Measurements from ENCODE around the gene CASP3.
"Not testable (repeated sequence)": the region's sequence is repeated elsewhere in the genome, so short reads cannot be mapped to it uniquely, and the experiment has no call there.

CASP3 gene

GRCh38 chr4:184635381-184635780 is 13.9 kb downstream of the CASP3 start:
- no peak for DNase-seq (ENCODE audit: low spot score)

DNA sequence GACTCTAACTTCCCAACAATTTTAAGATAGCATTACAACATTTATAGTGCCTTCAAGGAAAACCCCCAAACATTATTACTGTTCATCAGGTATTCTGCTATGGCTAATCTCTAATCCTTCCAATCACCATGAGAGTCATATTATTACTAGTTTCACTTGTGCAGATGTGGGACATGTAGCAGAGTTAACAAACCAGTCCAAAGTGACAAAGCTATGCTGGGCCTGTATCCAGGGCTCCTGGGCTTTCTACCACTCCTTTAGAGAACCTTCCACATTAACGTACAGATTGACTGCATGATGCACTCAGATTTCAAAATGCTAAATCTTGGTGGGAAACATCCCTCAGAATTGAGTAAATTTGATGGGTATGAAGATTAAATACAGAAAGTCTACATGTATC is 16.4 kb downstream of the CASP3 start:
- DNase-seq (ENCODE audit: low spot score): no peak

- DNase-seq (ENCODE audit: low spot score): no peak
Measured at GRCh38 chr4:184628103-184628502, 21.1 kb downstream of the CASP3 start.

GRCh38 chr4:184625783-184626596 is 23.3 kb downstream of the CASP3 start:
- peak; percentile 17 for DNase-seq (ENCODE audit: low spot score)

DNA sequence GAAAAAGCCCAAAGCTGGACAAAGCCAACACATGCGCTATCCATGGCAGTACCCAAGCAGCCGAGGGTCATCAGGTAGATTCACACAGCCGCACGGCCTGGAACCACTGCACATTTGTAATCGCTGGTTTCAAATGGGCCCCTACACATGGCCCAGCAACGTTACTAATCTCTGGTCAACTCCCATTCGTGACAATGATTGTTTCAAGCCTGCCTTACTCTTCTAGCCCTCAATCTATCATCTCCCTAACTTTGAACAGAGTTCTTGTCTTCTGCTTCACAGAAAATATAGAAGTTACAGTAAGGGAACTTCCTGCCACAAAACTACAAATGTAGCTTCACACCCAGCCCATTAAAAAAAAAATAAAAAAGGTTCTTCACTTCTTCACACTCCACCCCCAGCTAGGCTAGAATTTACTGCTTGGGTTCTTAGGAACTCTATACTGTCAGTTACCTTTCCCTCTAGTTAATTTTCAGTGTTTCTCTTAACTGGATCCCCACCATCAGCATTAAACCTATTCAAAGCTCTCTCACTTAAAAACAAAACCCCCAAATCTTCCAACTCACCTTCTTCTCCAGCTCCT is 24.2 kb downstream of the CASP3 start:
- peak; percentile 8 for DNase-seq (ENCODE audit: low spot score)

GRCh38 chr4:184624504-184624903 is 24.7 kb downstream of the CASP3 start:
- DNase-seq (ENCODE audit: low spot score): not testable (repeated sequence)

DNA sequence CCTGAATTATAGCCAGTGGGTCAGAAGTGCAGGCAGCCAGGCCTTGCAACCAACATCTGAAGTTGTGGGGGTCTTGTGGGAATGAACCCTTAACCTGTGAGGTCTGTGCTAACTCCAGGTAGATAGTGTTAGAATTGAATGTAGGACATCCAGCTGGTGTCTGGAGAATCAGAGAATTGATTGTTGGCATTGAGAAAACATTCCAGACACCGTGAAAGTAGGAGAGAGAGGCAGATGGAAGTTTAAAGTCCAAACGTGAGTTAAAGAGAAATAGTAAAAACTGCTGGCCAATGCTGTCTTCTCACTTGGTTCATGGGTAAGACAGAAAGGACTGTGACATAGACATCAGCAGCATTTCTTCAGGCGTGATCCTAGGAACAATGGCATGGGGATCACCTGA is 27.7 kb downstream of the CASP3 start:
- no peak for DNase-seq (ENCODE audit: low spot score)

DNA sequence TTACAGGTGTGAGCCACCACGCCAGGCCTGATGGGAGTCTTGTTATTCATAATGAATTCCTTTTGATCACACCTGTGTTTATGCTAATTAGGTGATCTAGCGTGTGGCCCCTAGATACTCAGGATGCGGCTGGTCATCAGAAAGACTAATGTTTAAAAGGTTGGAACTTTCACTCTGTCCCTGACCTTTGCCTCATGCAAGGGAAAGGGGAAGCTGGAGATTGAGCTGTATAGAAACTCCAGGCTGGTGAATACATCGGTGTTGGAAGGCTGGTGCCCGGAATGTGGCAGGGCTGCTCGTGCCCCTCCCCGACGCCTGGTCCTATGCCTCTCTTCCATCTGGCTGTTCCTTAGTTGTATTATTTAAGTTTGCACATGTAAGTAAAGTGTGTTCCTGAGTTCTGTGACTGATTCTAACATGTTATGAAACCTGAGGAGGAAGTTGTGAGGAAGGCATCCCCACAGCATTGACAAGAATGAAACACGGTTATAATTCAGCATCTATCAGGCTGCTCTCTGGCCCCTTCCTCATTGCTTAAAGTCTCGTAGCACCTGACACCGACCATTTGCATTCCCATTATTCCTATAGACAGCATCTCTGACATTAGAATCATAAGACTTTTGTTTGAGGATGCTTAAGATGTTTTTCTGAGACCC is 28.9 kb downstream of the CASP3 start:
- no peak for DNase-seq (ENCODE audit: low spot score)

- DNase-seq (ENCODE audit: low spot score): no peak
Measured at GRCh38 chr4:184617600-184618196, 31.5 kb downstream of the CASP3 start.

DNA sequence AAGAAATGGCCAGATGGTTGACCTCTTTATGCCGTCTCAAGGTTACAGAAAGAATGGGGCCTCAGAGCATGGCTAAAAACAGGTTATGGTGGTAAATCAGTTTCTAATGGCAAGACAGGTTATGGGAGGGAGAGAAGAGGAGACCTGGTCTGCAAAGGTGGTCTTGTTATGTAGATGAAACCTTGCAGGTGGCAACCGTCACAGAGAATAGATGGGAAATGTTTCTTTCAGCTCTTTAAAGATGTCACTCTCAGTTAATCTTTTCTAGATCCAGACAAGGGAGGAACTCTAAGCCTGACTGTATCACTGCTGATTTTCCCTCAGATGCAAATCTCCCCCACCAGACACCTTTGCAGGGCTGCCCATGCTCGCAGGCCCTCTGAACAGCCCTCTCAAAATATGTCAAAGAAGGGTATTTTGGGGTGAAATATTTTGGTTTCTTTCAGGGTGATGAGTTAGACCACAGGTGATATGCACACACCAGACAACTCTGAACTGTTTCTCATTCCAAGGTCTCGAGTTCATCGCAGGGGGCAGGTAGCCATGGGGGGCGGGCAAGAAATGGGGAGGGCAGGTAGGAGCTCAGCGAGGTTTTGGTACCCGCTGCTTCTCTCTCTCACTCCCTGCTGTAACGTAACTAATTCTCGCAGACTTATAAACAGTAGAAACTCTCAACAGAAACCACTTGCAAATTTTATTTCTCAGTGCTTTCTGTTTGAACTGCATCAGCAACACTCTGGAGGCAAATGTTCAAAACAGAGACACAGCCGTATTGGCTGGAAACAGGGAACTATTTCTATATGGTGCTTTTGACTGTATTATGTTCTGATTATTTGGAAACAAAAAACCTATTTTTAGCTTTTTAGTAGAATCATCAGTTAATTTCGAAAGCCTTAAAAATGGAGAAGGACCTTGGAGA is 32.4 kb downstream of the CASP3 start:
- DNase-seq (ENCODE audit: low spot score): no peak

DNA sequence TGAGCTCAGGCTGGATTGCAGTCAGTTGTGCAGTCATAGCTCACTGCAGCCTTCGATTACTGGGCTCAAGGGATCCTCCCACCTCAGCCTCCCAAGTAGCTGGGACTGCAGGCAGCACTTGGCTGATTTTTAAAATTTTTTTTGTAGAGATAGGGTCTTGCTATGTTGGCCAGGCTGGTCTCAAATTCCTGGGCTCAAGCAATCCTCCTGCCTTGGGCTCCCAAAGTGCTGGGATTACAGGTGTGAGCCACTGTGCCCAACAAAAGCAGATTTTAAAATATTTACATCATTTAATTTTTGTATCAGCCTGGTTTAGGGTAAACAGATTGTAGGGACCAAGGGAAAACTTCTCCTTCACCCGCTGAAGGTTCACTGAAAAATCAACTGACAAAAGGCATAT is 33.1 kb downstream of the CASP3 start:
- DNase-seq (ENCODE audit: low spot score): not testable (repeated sequence)

DNA sequence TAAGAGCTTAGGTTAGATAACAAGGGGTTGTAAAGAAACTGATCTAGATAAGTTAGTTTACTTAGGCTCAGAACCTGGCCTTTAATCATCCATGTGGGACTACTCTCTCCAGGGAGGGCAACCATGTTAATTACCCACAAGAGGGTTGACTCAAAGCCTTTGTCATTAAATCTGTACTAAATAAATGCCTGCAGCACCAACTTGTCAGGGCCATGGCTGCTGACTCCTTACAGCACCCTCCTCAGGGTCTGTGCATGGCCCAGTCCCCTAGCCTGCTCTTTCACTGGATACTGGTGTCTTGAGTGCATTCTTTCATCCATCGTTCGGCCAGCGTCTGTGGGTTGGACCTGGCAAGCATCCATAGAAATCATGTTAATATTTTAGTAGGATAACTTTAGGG is 34.7 kb downstream of the CASP3 start:
- no peak for DNase-seq (ENCODE audit: low spot score)

DNA sequence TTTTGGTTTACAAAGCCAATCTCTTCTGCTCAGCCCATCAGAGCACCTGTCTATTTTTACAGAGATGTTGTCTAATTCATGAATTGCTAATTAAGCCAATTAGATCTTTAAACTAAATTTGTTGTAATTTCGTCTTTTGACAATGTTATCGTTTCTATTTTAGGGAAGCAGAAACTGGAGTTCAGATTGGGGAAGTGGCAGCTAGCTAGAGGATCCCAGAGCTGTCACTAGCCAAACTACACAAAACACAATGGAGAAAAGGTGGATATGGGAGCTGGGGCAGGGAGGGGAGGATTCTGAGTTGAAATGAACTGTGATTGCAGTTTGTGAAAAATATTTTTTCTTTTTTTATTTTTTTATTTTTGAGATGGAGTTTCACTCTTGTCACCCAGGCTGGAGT is 35.8 kb downstream of the CASP3 start:
- no peak for DNase-seq (ENCODE audit: low spot score)

DNA sequence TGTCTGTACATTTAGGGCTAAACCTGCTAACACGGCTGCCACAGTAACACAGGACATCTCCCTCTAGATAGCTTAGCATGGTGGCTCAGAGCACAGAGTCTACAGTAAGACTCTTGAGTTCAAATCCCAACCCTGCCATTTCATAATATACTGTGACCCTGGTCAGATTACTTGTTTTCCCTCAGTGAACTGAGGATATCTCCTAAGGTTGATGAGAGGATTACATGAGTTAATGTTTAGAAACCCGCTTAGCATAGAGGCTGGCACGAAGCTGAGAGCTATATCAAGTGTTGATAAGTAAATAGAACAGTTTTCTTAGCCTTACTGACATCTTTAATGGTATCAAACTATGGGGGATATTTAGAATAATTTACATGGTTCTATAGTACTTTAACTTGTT is 37.2 kb downstream of the CASP3 start:
- no peak for DNase-seq (ENCODE audit: low spot score)

GRCh38 chr4:184607429-184607828 is 41.8 kb downstream of the CASP3 start:
- not testable (repeated sequence) for DNase-seq (ENCODE audit: low spot score)

- DNase-seq (ENCODE audit: low spot score): not testable (repeated sequence)
Measured at GRCh38 chr4:184602857-184603256, 46.4 kb downstream of the CASP3 start.

- DNase-seq (ENCODE audit: low spot score): not testable (repeated sequence)
Measured at GRCh38 chr4:184600982-184601381, 48.3 kb downstream of the CASP3 start.

- no peak for DNase-seq (ENCODE audit: low spot score)
Measured at GRCh38 chr4:184599492-184600135, 49.6 kb downstream of the CASP3 start.

DNA sequence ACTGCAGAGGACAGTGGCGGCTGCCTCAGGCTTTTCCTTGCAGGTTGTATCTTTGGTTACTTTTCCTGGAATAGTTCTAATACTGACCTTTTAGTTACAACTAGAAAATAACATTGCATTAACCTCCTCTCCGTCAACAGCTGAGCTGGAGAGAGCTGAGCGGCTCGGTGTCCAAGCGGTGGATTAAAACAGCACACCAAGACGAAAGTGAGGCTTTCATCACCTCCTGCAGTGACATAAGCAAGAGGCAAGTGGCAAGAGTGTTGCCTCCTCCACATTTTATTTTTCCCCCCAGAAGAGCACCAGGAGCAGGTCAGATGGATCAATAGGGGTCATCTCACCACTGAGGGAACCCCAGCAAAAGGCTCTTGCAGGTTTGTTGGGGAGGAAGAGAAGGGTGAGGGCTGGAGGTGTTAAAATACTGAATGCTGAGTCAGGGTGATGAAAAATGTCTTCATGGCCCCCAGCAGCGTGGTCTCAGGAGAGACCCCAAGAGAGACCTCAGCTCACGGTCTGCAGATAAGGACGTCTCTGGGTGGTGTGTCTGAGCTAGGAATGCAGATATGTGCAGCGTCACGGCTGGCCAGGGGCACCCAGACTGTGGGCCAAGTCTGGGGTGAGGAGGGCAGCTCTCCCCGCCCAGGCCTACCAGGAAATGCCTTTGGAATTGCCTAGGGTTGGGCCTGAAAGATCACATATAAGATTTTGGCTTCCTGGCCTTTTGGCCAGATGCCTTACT is 50.3 kb downstream of the CASP3 start:
- DNase-seq (ENCODE audit: low spot score): no peak

GRCh38 chr4:184596617-184597185 is 52.5 kb downstream of the CASP3 start:
- no peak for DNase-seq (ENCODE audit: low spot score)
